ENCODE results near the gene MMD2. TPM values are rescaled to one million over a fixed set of nuclear protein-coding genes. Genes with fewer than 3 reads are reported as not detected.
"Not testable (repeated sequence)": the region's sequence is repeated elsewhere in the genome, so short reads cannot be mapped to it uniquely, and the experiment has no call there.

The MMD2 gene
- not detected for total RNA-seq

- intact Hi-C loops (cut with micrococcal nuclease): no loop called here
- POLR2A ChIA-PET: no interaction called here
- H3K36me3 Mint-ChIP-seq: no peaks in the 10 kb centered on the region
- peaks cover 5% of the 10 kb centered on the region for H3K4me1 Mint-ChIP-seq (ENCODE audit: low read depth)
- CTCF ChIA-PET: no interaction called here
- no peak within 1 kb of the TSS for H3K4me3 Mint-ChIP-seq
- no peak within 1 kb of the TSS for H3K27ac Mint-ChIP-seq
- peaks cover 33% of the 10 kb centered on the region for H3K27me3 Mint-ChIP-seq
- DNase-seq: no peak
- no peaks in the 10 kb centered on the region for H3K9me3 Mint-ChIP-seq
These were observed at the start of gene MMD2 for GRCh38 chr7:4958477-4959301. MMD2 (minus strand) TSS chr7:4959187; CDS start chr7:4959017, 170 bp downstream.

- Mint-ChIP-seq H3K9me3 (peaks cover 5% of the 10 kb centered on the region), H3K27ac (no peak overlapping the region), H3K36me3 (peaks cover 41% of the 10 kb centered on the region), H3K4me1 (ENCODE audit: low read depth) (no peaks in the 10 kb centered on the region), H3K4me3 (no peak overlapping the region), H3K27me3 (no peaks in the 10 kb centered on the region)
- POLR2A ChIA-PET: no interaction called here
- intact Hi-C loops (cut with micrococcal nuclease): no loop called here
- CTCF ChIA-PET: no interaction called here
- DNase-seq: no peak
These were observed 46.1 kb upstream of the MMD2 start for GRCh38 chr7:5005066-5005465.

- intact Hi-C loops (cut with micrococcal nuclease): no loop called here
- Mint-ChIP-seq H3K4me1 (ENCODE audit: low read depth) (peaks cover 13% of the 10 kb centered on the region), H3K9me3 (no peaks in the 10 kb centered on the region), H3K4me3 (no peak overlapping the region), H3K27me3 (no peaks in the 10 kb centered on the region), H3K27ac (no peak overlapping the region), H3K36me3 (peaks cover 28% of the 10 kb centered on the region)
- DNase-seq: no peak
- CTCF ChIA-PET: no interaction called here
- POLR2A ChIA-PET: no interaction called here
These were observed 42.9 kb upstream of the MMD2 start for GRCh38 chr7:5001911-5002310.

- ChIA-PET POLR2A (no interaction called here), CTCF (interaction anchor here (1.1 kb wide), 1 partner anchor 27 kb away, joined by 4 read pairs; no protein-coding TSS in a partner anchor)
- H3K27me3 Mint-ChIP-seq: no peaks in the 10 kb centered on the region
- H3K4me3 Mint-ChIP-seq: no peak overlapping the region
- H3K36me3 Mint-ChIP-seq: peaks cover 28% of the 10 kb centered on the region
- peaks cover 13% of the 10 kb centered on the region for H3K4me1 Mint-ChIP-seq (ENCODE audit: low read depth)
- H3K9me3 Mint-ChIP-seq: no peaks in the 10 kb centered on the region
- intact Hi-C loops (cut with micrococcal nuclease): no loop called here
- H3K27ac Mint-ChIP-seq: no peak overlapping the region
- DNase-seq: no peak
These were observed 42.0 kb upstream of the MMD2 start for GRCh38 chr7:5001003-5001402.

GRCh38 chr7:4999369-4999950 is 40.5 kb upstream of the MMD2 start:
- POLR2A ChIA-PET: no interaction called here
- Mint-ChIP-seq H3K4me1 (ENCODE audit: low read depth) (peaks cover 13% of the 10 kb centered on the region), H3K4me3 (no peak overlapping the region), H3K27me3 (no peaks in the 10 kb centered on the region), H3K27ac (peak overlapping the region; percentile 10), H3K36me3 (peaks cover 30% of the 10 kb centered on the region), H3K9me3 (no peaks in the 10 kb centered on the region)
- intact Hi-C loops (cut with micrococcal nuclease): no loop called here
- CTCF ChIA-PET: interaction anchor here (1.2 to 1.5 kb wide), 2 partner anchors 25 to 116 kb away, joined by 4 to 5 read pairs; partner anchors contain the start of gene RADIL
- no peak for DNase-seq

GRCh38 chr7:4998910-4999309 is 39.9 kb upstream of the MMD2 start:
- Mint-ChIP-seq H3K27me3 (no peaks in the 10 kb centered on the region), H3K9me3 (no peaks in the 10 kb centered on the region), H3K36me3 (peaks cover 27% of the 10 kb centered on the region), H3K4me3 (no peak overlapping the region), H3K27ac (peak overlapping the region; percentile 10), H3K4me1 (ENCODE audit: low read depth) (peaks cover 13% of the 10 kb centered on the region)
- POLR2A ChIA-PET: interaction anchor here (1.1 kb wide), 1 partner anchor 224 kb away, joined by 3 read pairs; no protein-coding TSS in a partner anchor
- intact Hi-C loops (cut with micrococcal nuclease): no loop called here
- DNase-seq: peak; percentile 25
- CTCF ChIA-PET: interaction anchor here (1.5 kb wide), 1 partner anchor 25 kb away, joined by 5 read pairs; no protein-coding TSS in a partner anchor

GRCh38 chr7:4998244-4998643 is 39.3 kb upstream of the MMD2 start:
- Mint-ChIP-seq H3K36me3 (peaks cover 23% of the 10 kb centered on the region), H3K27ac (no peak overlapping the region), H3K4me1 (ENCODE audit: low read depth) (peaks cover 13% of the 10 kb centered on the region), H3K9me3 (no peaks in the 10 kb centered on the region), H3K4me3 (no peak overlapping the region), H3K27me3 (no peaks in the 10 kb centered on the region)
- ChIA-PET POLR2A (interaction anchor here (1.1 kb wide), 1 partner anchor 224 kb away, joined by 3 read pairs; no protein-coding TSS in a partner anchor), CTCF (interaction anchor here (1.5 kb wide), 1 partner anchor 24 kb away, joined by 5 read pairs; no protein-coding TSS in a partner anchor)
- intact Hi-C loops (cut with micrococcal nuclease): no loop called here
- DNase-seq: no peak

- Mint-ChIP-seq H3K4me1 (ENCODE audit: low read depth) (peaks cover 13% of the 10 kb centered on the region), H3K27ac (no peak overlapping the region), H3K36me3 (peaks cover 22% of the 10 kb centered on the region), H3K4me3 (no peak overlapping the region), H3K9me3 (no peaks in the 10 kb centered on the region), H3K27me3 (no peaks in the 10 kb centered on the region)
- ChIA-PET CTCF (no interaction called here), POLR2A (no interaction called here)
- no peak for DNase-seq
- intact Hi-C loops (cut with micrococcal nuclease): no loop called here
These were observed 37.8 kb upstream of the MMD2 start for GRCh38 chr7:4996696-4997222.

- H3K4me3 Mint-ChIP-seq: no peak overlapping the region
- no peak for DNase-seq
- H3K36me3 Mint-ChIP-seq: peaks cover 19% of the 10 kb centered on the region
- H3K27ac Mint-ChIP-seq: no peak overlapping the region
- POLR2A ChIA-PET: no interaction called here
- intact Hi-C loops (cut with micrococcal nuclease): no loop called here
- peaks cover 13% of the 10 kb centered on the region for H3K4me1 Mint-ChIP-seq (ENCODE audit: low read depth)
- H3K27me3 Mint-ChIP-seq: no peaks in the 10 kb centered on the region
- no peaks in the 10 kb centered on the region for H3K9me3 Mint-ChIP-seq
- CTCF ChIA-PET: no interaction called here
These were observed 36.5 kb upstream of the MMD2 start for GRCh38 chr7:4995429-4995969.

- no peak for DNase-seq
- peaks cover 2% of the 10 kb centered on the region for H3K4me1 Mint-ChIP-seq (ENCODE audit: low read depth)
- POLR2A ChIA-PET: no interaction called here
- no peak overlapping the region for H3K27ac Mint-ChIP-seq
- no peaks in the 10 kb centered on the region for H3K9me3 Mint-ChIP-seq
- intact Hi-C loops (cut with micrococcal nuclease): no loop called here
- peaks cover 23% of the 10 kb centered on the region for H3K36me3 Mint-ChIP-seq
- CTCF ChIA-PET: interaction anchor here (0.8 kb wide), 1 partner anchor 19 kb away, joined by 3 read pairs; no protein-coding TSS in a partner anchor
- H3K27me3 Mint-ChIP-seq: no peaks in the 10 kb centered on the region
- no peak overlapping the region for H3K4me3 Mint-ChIP-seq
These were observed 34.5 kb upstream of the MMD2 start for GRCh38 chr7:4993471-4993870.

GRCh38 chr7:4982741-4983140 is 23.8 kb upstream of the MMD2 start:
- Mint-ChIP-seq H3K4me1 (ENCODE audit: low read depth) (peaks cover 30% of the 10 kb centered on the region), H3K36me3 (peaks cover 41% of the 10 kb centered on the region)
- POLR2A ChIA-PET; H3K27ac Mint-ChIP-seq; H3K27me3 Mint-ChIP-seq; H3K4me3 Mint-ChIP-seq; H3K9me3 Mint-ChIP-seq; intact Hi-C loops (cut with micrococcal nuclease): not testable (repeated sequence)
- DNase-seq: peak; percentile 21
- CTCF ChIA-PET: interaction anchor here (1.2 kb wide), 1 partner anchor 9 kb away, joined by 7 read pairs; no protein-coding TSS in a partner anchor

GRCh38 chr7:4981295-4981890 is 22.4 kb upstream of the MMD2 start:
- intact Hi-C loops (cut with micrococcal nuclease); H3K4me3 Mint-ChIP-seq; DNase-seq; POLR2A ChIA-PET; H3K9me3 Mint-ChIP-seq; H3K27me3 Mint-ChIP-seq; CTCF ChIA-PET; H3K27ac Mint-ChIP-seq: not testable (repeated sequence)
- Mint-ChIP-seq H3K4me1 (ENCODE audit: low read depth) (peaks cover 33% of the 10 kb centered on the region), H3K36me3 (peaks cover 52% of the 10 kb centered on the region)

Measured in activated CD4-positive, alpha-beta memory T cell treated with anti-CD3 and anti-CD28 coated beads for 36 hours (primary cell).